GM13976 (cell line): Measurements from ENCODE around the gene AGER.
"Not testable (repeated sequence)": the region's sequence is repeated elsewhere in the genome, so short reads cannot be mapped to it uniquely, and the experiment has no call there.

Experiments used
- DNase-seq: peaks from one replicate; pipeline ENCODE4 v3.0.0; 2012; ENCODE audit warnings: low spot score
- CTCF ChIP-seq: IDR thresholded peaks from 2 replicates; pipeline ENCODE4 v1.5.1; 2012; ENCODE audit warnings: borderline replicate concordance, mild to moderate bottlenecking; ENCODE audit not compliant: insufficient read depth; ENCODE audit errors: extremely low read depth, missing control alignments, control extremely low read depth
- in situ Hi-C: fragments of 300-500 bp; cut with MboI; formaldehyde crosslinking; loops from one replicate; pipeline ENCODE4 v1.12.0; 2022; ENCODE audit warnings: low sequenced_read_pairs, mixed read lengths, inconsistent platforms; ENCODE audit not compliant: unreplicated experiment

Gene AGER

GRCh38 chr6:32212076-32212760, 28.2 kb upstream of the AGER start:
- no peak for DNase-seq
- in situ Hi-C loops: no loop called here
- no peak for TF ChIP-seq CTCF

GRCh38 chr6:32211432-32211831, 27.4 kb upstream of the AGER start:
- in situ Hi-C loops: not testable (repeated sequence)

GRCh38 chr6:32210191-32210601, 26.1 kb upstream of the AGER start:
- in situ Hi-C loops: no loop called here
- no peak for DNase-seq
- no peak for TF ChIP-seq CTCF

More at GRCh38 chr6:32211432-32211831, 27.4 kb upstream of the AGER start:
- DNase-seq: not testable (repeated sequence)

GRCh38 chr6:32208996-32209395, 24.9 kb upstream of the AGER start:
- no peak for TF ChIP-seq CTCF
- DNase-seq: no peak
- in situ Hi-C loops: no loop called here

- no peak for TF ChIP-seq CTCF
- DNase-seq: no peak
- in situ Hi-C loops: no loop called here
Observed at GRCh38 chr6:32204268-32204715, 20.2 kb upstream of the AGER start.

- in situ Hi-C loops: no loop called here
- no peak for DNase-seq
- TF ChIP-seq CTCF: no peak
Observed at GRCh38 chr6:32203426-32204267, 19.6 kb upstream of the AGER start.

GRCh38 chr6:32202186-32202585, 18.1 kb upstream of the AGER start:
- in situ Hi-C loops: no loop called here
- no peak for TF ChIP-seq CTCF
- no peak for DNase-seq
